Measurements from ENCODE around the gene ATP6V0A1. TPM values are rescaled to one million over a fixed set of nuclear protein-coding genes. Genes with fewer than 3 reads are reported as not detected.

ATP6V0A1 gene
- total and polyA plus RNA-seq, 8 donors = 13.1 to 435 (median 80.2) TPM

DNA sequence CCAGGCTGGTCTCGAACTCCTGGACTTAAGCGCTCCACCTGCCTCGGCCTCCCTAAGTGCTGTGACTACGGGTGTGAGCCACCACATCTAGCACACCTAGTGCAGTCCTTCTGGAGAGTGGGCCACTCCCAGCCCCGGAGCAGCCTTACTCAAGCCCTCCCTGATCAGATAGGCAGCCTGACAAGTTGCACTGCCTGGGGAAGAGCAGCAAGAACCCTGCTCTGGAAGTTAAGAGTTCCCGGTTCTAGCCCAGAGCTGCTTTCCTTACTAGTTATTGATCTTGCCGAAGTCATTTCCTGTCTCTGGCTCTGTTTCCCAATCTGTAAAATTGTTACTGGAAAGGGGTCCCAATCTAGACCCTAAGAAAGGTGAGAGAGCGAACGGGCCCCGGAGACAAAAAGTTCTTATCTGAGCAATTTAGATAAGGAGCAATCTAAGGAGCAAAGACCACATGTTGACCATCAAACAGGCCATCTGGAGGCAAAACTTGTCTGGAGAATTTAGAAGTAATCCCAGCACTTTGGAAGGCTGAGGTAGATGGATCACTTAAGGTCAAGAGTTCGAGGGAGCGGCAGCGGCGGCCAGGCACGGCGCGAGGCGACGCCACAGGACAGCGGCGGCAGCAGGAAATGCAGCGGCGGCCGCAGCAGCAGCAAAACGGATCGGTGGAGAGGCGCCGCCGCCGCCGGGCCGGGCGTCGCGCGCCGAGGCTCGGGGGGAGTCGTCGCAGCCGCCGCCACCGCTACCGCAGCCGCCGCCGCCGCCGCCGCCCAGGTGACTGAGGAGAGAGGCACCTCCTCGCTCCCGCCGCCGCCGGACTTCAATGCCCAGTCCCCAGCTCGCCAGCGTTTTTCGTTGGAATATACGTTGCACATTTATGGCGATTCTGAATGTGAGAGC lies 73.0 kb downstream of the ATP6V0A1 start:
- DNase-seq = peak; percentile 70 to 91
- 10 to 17% (median 10%) methylated on average over 35 to 60 of the region's 60 CpGs for WGBS, 5 donors
- Histone ChIP-seq H3K27me3 (no peaks in the 10 kb centered on the region), H3K27ac (peak overlapping the region; percentile 80 to 91 (median 88)), H3K9me3 (no peaks in the 10 kb centered on the region), H3K36me3 (no peaks in the 10 kb centered on the region), H3K4me3 (peak overlapping the region; percentile 43 to 57 (median 48)), H3K4me1 (peaks cover 28 to 64% (median 46%) of the 10 kb centered on the region in 4 donors)
- peak; percentile 40 to 57 (median 41) for TF ChIP-seq POLR2AphosphoS5 (IDR thresholded peaks at IDR 0.05)
- TF ChIP-seq, protein P1, sequence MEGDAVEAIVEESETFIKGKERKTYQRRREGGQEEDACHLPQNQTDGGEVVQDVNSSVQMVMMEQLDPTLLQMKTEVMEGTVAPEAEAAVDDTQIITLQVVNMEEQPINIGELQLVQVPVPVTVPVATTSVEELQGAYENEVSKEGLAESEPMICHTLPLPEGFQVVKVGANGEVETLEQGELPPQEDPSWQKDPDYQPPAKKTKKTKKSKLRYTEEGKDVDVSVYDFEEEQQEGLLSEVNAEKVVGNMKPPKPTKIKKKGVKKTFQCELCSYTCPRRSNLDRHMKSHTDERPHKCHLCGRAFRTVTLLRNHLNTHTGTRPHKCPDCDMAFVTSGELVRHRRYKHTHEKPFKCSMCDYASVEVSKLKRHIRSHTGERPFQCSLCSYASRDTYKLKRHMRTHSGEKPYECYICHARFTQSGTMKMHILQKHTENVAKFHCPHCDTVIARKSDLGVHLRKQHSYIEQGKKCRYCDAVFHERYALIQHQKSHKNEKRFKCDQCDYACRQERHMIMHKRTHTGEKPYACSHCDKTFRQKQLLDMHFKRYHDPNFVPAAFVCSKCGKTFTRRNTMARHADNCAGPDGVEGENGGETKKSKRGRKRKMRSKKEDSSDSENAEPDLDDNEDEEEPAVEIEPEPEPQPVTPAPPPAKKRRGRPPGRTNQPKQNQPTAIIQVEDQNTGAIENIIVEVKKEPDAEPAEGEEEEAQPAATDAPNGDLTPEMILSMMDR (IDR thresholded peaks at IDR 0.05) = peak in 5 of 7 experiments; percentile 27 to 65 (median 48)
- no peak for TF ChIP-seq POLR2A (IDR thresholded peaks at IDR 0.05)
- no peak for TF ChIP-seq EP300 (IDR thresholded peaks at IDR 0.05)
- intact Hi-C loops (cut with DNase I; ENCODE audit: low total_unique reads) = no loop called here

DNA sequence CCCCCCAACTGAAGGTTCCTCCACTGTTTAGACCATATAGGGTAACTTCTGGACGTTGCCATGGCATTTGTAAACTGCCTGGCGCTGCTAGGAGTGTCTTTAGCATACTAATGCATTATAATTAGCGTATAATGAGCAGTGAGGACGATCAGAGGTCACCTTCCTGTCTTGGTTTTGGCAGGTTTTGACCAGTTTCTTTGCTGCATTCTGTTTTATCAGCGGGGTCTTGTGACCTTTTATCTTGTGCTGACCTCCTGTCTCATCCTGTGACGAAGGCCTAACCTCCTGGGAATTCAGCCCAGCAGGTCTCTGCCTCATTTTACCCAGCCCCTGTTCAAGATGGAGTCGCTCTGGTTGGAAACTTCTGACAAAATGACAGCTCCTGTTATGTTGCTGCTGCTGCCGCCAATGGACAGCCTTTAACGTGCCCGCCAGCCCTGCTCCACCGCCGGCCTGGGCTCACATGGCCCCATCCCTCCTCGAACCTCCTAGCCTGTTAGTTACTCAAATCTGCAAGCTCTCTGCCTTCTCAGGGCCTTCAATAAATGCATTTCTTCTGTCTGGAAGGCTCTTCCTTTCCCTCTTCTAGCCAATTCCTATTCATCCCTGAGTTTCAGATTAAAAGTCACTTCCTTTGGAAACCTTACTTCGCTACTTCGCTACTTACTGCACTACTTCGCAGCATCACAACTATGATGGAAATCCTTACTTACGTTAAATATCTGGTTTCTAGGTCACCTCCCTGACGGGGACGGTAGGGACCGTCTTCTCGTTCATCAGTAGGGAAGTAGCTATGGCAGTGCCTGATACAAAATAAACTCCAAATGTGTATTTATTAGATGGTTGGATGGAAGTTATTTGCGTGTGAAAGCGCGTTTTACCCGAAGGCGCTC lies 76.7 kb downstream of the ATP6V0A1 start:
- H3K27ac ChIP-seq = peak overlapping the region; percentile 93 to 98 (median 97)
- H3K4me1 ChIP-seq = peaks cover 31 to 53% (median 51%) of the 10 kb centered on the region in 4 donors
- no peak for DNase-seq
- peak overlapping the region; percentile 62 to 73 (median 64) for H3K4me3 ChIP-seq
- no peaks in the 10 kb centered on the region for H3K9me3 ChIP-seq
- intact Hi-C loops (cut with DNase I; ENCODE audit: low total_unique reads) = no loop called here
- peaks cover 14 to 24% (median 22%) of the 10 kb centered on the region in 4 donors for H3K36me3 ChIP-seq
- TF ChIP-seq POLR2A (IDR thresholded peaks at IDR 0.05) (no peak), POLR2AphosphoS5 (IDR thresholded peaks at IDR 0.05) (no peak), EP300 (IDR thresholded peaks at IDR 0.05) (no peak)
- TF ChIP-seq, protein P1 (IDR thresholded peaks at IDR 0.05) = no peak
- 39 to 47% (median 41%) methylated on average over 26 of the region's 26 CpGs for WGBS, 5 donors
- no peaks in the 10 kb centered on the region for H3K27me3 ChIP-seq

DNA sequence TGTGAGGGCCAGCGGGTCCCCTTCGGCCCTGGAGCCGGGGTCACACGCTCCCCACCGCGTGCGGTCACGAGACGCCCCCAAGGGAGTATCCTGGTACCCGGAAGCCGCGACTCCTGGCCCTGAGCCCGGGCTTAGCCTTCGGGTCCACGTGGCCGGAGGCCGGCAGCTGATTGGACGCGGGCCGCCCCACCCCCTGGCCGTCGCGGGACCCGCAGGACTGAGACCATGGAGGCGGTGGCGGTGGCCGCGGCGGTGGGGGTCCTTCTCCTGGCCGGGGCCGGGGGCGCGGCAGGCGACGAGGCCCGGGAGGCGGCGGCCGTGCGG lies 77.3 kb downstream of the ATP6V0A1 start, which contains the start of gene NAGLU:
TSS of gene NAGLU (plus strand) at position 194 of the 324 bp plus-strand sequence. CDS start at position 226, 32 bp downstream.
- DNase-seq = peak; percentile 97 to 98
- intact Hi-C loops (cut with DNase I; ENCODE audit: low total_unique reads) = no loop called here
- H3K9me3 ChIP-seq = no peaks in the 10 kb centered on the region
- TF ChIP-seq POLR2A (IDR thresholded peaks at IDR 0.05) = no peak
- TF ChIP-seq EP300 (IDR thresholded peaks at IDR 0.05) = peak; percentile 43
- TF ChIP-seq, protein P1 (IDR thresholded peaks at IDR 0.05) = no peak
- peak; percentile 73 to 90 (median 76) for TF ChIP-seq POLR2AphosphoS5 (IDR thresholded peaks at IDR 0.05)
- no peaks in the 10 kb centered on the region for H3K27me3 ChIP-seq
- H3K36me3 ChIP-seq = peaks cover 14 to 30% (median 25%) of the 10 kb centered on the region in 4 donors
- 0 to 1% (median 0%) methylated on average over 3 to 40 of the region's 40 CpGs for WGBS, 5 donors
- H3K4me1 ChIP-seq = peaks cover 29 to 48% (median 47%) of the 10 kb centered on the region in 4 donors
- H3K4me3 ChIP-seq = peak within 1 kb of the TSS; percentile 62 to 73 (median 64)
- H3K27ac ChIP-seq = peak within 1 kb of the TSS; percentile 93 to 98 (median 97)
